ENCODE results near the gene CTDSPL. TPM values are rescaled to one million over a fixed set of nuclear protein-coding genes. Genes with fewer than 3 reads are reported as not detected.
A peak's percentile ranks its signal among the peaks of the same experiment; 100 is the strongest.

CTDSPL gene
- total and polyA plus RNA-seq, 7 experiments from 2014 or later, result 0.15 to 5.6 (median 1.7) TPM

GRCh38 chr3:37852097-37852496, 9.6 kb upstream of the CTDSPL start:
- H3K36me3 ChIP-seq (ENCODE audit: control insufficient read depth in 2 of 3, insufficient read depth in 3 of 3, low read length in 3 of 3), result no peaks in the 10 kb centered on the region
- intact Hi-C loops (cut with micrococcal nuclease), result no loop called here
- Mint-ChIP-seq H3K27ac (no peak overlapping the region), H3K9me3 (no peaks in the 10 kb centered on the region), H3K4me1 (no peaks in the 10 kb centered on the region), H3K4me3 (no peak overlapping the region), H3K27me3 (peaks cover 0 to 3% (median 0%) of the 10 kb centered on the region in 5 donors), H3K36me3 (peaks cover 0 to 3% (median 0%) of the 10 kb centered on the region in 5 donors)
- H3K27me3 ChIP-seq (ENCODE audit: control insufficient read depth in 2 of 2, insufficient read depth in 2 of 2, low read length in 2 of 2), result no peaks in the 10 kb centered on the region
- ATAC-seq (no peak), DNase-seq (no peak)
- H3K4me1 ChIP-seq (ENCODE audit: control insufficient read depth in 2 of 2, insufficient read depth in 2 of 2, low read length in 2 of 2), result no peaks in the 10 kb centered on the region
- POLR2A ChIA-PET, result no interaction called here
- H3K4me3 ChIP-seq (ENCODE audit: low read length), result no peak overlapping the region
- no peaks in the 10 kb centered on the region for H3K9me3 ChIP-seq (ENCODE audit: control insufficient read depth in 2 of 3, low read length in 3 of 3)
- H3K27ac ChIP-seq (ENCODE audit: low read depth, low read length), result no peak overlapping the region
- CTCF ChIA-PET, result interaction anchor here (1.5 kb wide), 1 partner anchor 105 kb away, joined by 3 read pairs; no protein-coding TSS in a partner anchor

DNA sequence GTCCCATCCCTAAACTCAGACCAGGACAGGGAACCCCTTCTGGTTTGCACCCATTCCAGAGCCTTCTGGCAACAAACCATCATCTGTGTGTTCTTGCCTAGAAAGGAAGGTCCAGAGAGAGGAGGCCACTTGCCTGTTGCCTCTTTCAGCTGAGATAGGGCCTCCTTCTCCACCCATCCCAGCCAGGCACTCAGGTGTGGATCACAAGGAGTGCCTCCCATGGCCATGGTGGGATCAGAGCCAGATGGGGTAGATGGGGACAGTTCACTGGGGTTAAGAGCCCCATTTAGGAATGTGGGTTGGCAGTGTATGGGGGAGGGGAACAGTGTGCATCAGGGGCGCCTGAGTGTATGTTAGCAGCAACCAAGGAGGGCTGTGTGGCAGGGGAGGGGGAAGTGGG, 8.9 kb upstream of the CTDSPL start:
- intact Hi-C loops (cut with micrococcal nuclease), result no loop called here
- Histone ChIP-seq H3K4me1 (ENCODE audit: control insufficient read depth in 2 of 2, insufficient read depth in 2 of 2, low read length in 2 of 2) (no peaks in the 10 kb centered on the region), H3K36me3 (ENCODE audit: control insufficient read depth in 2 of 3, insufficient read depth in 3 of 3, low read length in 3 of 3) (no peaks in the 10 kb centered on the region), H3K4me3 (ENCODE audit: low read length) (no peak overlapping the region), H3K27ac (ENCODE audit: low read depth, low read length) (no peak overlapping the region), H3K9me3 (ENCODE audit: control insufficient read depth in 2 of 3, low read length in 3 of 3) (no peaks in the 10 kb centered on the region), H3K27me3 (ENCODE audit: control insufficient read depth in 2 of 2, insufficient read depth in 2 of 2, low read length in 2 of 2) (no peaks in the 10 kb centered on the region)
- Mint-ChIP-seq H3K36me3 (peaks cover 0 to 3% (median 0%) of the 10 kb centered on the region in 5 donors), H3K27me3 (peaks cover 0 to 4% (median 0%) of the 10 kb centered on the region in 5 donors), H3K27ac (no peak overlapping the region), H3K9me3 (no peaks in the 10 kb centered on the region), H3K4me3 (no peak overlapping the region), H3K4me1 (no peaks in the 10 kb centered on the region)
- ATAC-seq, result no peak
- no peak for DNase-seq
- ChIA-PET CTCF (interaction anchor here (0.6 to 1.5 kb wide), 3 partner anchors 104 to 187 kb away, joined by 3 to 4 read pairs (median 4); no protein-coding TSS in a partner anchor), POLR2A (no interaction called here)

DNA sequence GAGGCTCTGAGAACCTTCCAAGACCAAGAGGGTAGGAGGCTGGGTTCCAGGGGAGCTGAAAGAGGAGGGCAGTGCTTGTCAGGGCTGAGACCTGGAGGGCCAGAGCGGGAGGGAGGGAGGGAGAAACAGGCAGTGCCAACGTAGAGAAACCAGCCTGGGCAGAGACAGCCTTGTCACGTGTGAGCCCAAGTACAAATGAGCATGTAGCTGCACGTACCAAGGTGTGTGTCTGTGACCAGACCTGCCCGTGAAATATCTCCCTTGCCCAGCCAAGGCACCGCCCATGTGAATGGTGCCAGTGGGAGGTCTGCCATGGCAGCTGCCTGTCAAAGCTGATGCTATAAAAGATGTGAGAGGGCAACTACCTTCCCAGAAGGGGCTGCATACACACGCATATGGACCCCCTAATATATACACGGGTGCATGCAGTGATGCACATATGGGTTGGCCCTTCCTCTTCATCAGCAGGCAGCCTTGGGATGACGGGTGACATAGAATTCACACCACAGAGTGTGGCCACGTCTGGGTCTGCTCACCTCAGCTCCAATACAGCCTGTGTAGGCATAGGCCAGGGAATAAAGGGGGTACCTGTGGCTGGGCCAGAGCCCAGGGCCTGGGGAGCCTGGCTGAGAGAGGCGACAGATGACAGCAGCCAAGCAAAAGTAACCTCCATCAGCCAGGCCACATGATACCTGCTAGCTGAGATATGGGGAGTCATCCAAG, 7.8 kb upstream of the CTDSPL start:
- no peak for DNase-seq
- ChIA-PET POLR2A (no interaction called here), CTCF (interaction anchor here (0.7 to 1.3 kb wide), 3 partner anchors 12 to 186 kb away, joined by 3 to 4 read pairs (median 4); no protein-coding TSS in a partner anchor)
- peaks cover 0 to 4% (median 0%) of the 10 kb centered on the region in 5 donors for H3K27me3 Mint-ChIP-seq
- no peaks in the 10 kb centered on the region for H3K4me1 ChIP-seq (ENCODE audit: control insufficient read depth in 2 of 2, insufficient read depth in 2 of 2, low read length in 2 of 2)
- peaks cover 0 to 3% (median 0%) of the 10 kb centered on the region in 5 donors for H3K36me3 Mint-ChIP-seq
- no peaks in the 10 kb centered on the region for H3K27me3 ChIP-seq (ENCODE audit: control insufficient read depth in 2 of 2, insufficient read depth in 2 of 2, low read length in 2 of 2)
- ATAC-seq, result no peak
- H3K9me3 ChIP-seq (ENCODE audit: control insufficient read depth in 2 of 3, low read length in 3 of 3), result no peaks in the 10 kb centered on the region
- intact Hi-C loops (cut with micrococcal nuclease), result no loop called here
- H3K4me3 ChIP-seq (ENCODE audit: low read length), result no peak overlapping the region
- peaks cover 0 to 2% (median 0%) of the 10 kb centered on the region in 7 donors for H3K4me1 Mint-ChIP-seq
- H3K36me3 ChIP-seq (ENCODE audit: control insufficient read depth in 2 of 3, insufficient read depth in 3 of 3, low read length in 3 of 3), result no peaks in the 10 kb centered on the region
- no peak overlapping the region for H3K4me3 Mint-ChIP-seq
- H3K27ac ChIP-seq (ENCODE audit: low read depth, low read length), result no peak overlapping the region
- H3K9me3 Mint-ChIP-seq, result no peaks in the 10 kb centered on the region
- H3K27ac Mint-ChIP-seq, result no peak overlapping the region

DNA sequence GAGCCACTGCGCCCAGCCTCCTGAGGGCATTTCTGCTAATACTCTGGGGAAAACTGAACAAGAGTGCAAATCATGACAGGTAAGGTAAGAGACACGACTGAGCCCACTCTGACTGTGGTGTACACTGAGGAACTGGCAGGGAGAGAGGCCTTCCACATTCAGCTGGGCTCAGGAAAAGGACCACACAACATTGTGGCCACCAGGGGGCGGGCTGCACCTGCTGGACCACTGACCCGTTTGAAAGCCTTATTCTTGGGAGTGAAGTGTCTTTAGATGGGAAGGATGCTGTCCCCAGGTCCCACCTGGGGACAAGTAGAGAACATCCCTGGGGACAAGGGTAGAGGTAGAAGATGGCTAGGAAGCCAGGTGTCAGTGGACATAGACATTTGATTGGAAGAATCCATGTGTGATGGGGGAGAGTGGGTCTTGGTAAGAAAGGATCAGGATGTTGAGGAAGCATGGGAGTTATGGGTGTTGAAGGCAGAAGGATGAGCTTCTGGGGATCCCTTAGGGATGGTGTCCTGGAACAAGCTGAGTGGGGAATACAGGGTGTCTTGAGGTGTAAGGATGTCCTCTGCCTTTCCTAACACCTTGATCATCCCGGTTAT, 6.2 kb upstream of the CTDSPL start:
- H3K27ac ChIP-seq (ENCODE audit: low read depth, low read length), result no peak overlapping the region
- ChIA-PET POLR2A (interaction anchor here (0.6 to 1.6 kb wide), 2 partner anchors 109 to 111 kb away, joined by 3 to 7 read pairs; no protein-coding TSS in a partner anchor), CTCF (interaction anchor here (0.5 to 1.8 kb wide), 9 partner anchors 11 to 533 kb away, joined by 3 to 7 read pairs (median 4); no protein-coding TSS in a partner anchor)
- H3K9me3 Mint-ChIP-seq, result no peaks in the 10 kb centered on the region
- H3K4me1 ChIP-seq (ENCODE audit: control insufficient read depth in 2 of 2, insufficient read depth in 2 of 2, low read length in 2 of 2), result peaks cover 0 to 7% of the 10 kb centered on the region in 2 donors
- peak overlapping the region in 3 of 9 donors; percentile 16 to 83 (median 42) for H3K27ac Mint-ChIP-seq
- peaks cover 2 to 12% (median 6%) of the 10 kb centered on the region in 7 donors for H3K4me1 Mint-ChIP-seq
- no peak overlapping the region for H3K4me3 Mint-ChIP-seq
- no peaks in the 10 kb centered on the region for H3K9me3 ChIP-seq (ENCODE audit: control insufficient read depth in 2 of 3, low read length in 3 of 3)
- H3K36me3 ChIP-seq (ENCODE audit: control insufficient read depth in 2 of 3, insufficient read depth in 3 of 3, low read length in 3 of 3), result no peaks in the 10 kb centered on the region
- no peaks in the 10 kb centered on the region for H3K27me3 ChIP-seq (ENCODE audit: control insufficient read depth in 2 of 2, insufficient read depth in 2 of 2, low read length in 2 of 2)
- ATAC-seq (peak; percentile 59), DNase-seq (peak; percentile 53 to 82 (median 67))
- peaks cover 0 to 4% (median 0%) of the 10 kb centered on the region in 5 donors for H3K27me3 Mint-ChIP-seq
- intact Hi-C loops (cut with micrococcal nuclease), result loop anchor here (1.0 to 5.0 kb wide), 4 partner anchors 9 to 492 kb away; partner anchors contain the start of gene XYLB (in 1 of the 2)
- peaks cover 0 to 3% (median 0%) of the 10 kb centered on the region in 5 donors for H3K36me3 Mint-ChIP-seq
- H3K4me3 ChIP-seq (ENCODE audit: low read length), result no peak overlapping the region

DNA sequence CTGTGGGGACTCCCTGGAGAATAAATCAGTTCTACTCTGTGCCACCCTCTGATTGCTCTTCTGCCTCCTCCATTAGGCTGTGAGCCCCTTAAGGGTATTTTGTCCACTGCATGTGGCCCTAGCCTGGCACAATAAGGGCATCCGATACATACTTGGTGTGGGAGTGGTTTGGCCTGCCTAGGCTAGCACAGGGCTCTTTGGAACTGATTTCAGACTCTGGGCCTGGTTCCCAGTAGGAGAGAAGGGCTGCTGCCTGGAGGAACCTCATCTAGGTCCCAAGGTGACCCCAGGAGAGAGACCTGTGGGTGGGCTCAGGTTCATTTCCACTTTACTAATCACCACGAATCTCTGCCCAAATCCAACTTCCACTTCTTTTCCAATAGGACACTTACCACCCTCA, 5.3 kb upstream of the CTDSPL start:
- intact Hi-C loops (cut with micrococcal nuclease), result loop anchor here in 1 of 2 donors (5.0 kb wide), 1 partner anchor 491 kb away; the partner anchor contains the start of gene XYLB
- DNase-seq (no peak), ATAC-seq (no peak)
- Mint-ChIP-seq H3K27me3 (peaks cover 0 to 8% (median 0%) of the 10 kb centered on the region in 5 donors), H3K9me3 (no peaks in the 10 kb centered on the region), H3K4me1 (peaks cover 3 to 13% (median 12%) of the 10 kb centered on the region in 7 donors), H3K27ac (no peak overlapping the region), H3K36me3 (no peaks in the 10 kb centered on the region), H3K4me3 (no peak overlapping the region)
- ChIA-PET CTCF (interaction anchor here (1.1 to 1.8 kb wide), 4 partner anchors 10 to 176 kb away, joined by 4 to 7 read pairs (median 6); no protein-coding TSS in a partner anchor), POLR2A (interaction anchor here (1.6 kb wide), 1 partner anchor 110 kb away, joined by 7 read pairs; no protein-coding TSS in a partner anchor)
- H3K36me3 ChIP-seq (ENCODE audit: control insufficient read depth in 2 of 3, insufficient read depth in 3 of 3, low read length in 3 of 3), result peaks cover 0 to 5% (median 0%) of the 10 kb centered on the region in 3 experiments
- H3K4me3 ChIP-seq (ENCODE audit: low read length), result no peak overlapping the region
- no peaks in the 10 kb centered on the region for H3K27me3 ChIP-seq (ENCODE audit: control insufficient read depth in 2 of 2, insufficient read depth in 2 of 2, low read length in 2 of 2)
- H3K27ac ChIP-seq (ENCODE audit: low read depth, low read length), result no peak overlapping the region
- peaks cover 0 to 7% of the 10 kb centered on the region in 2 donors for H3K4me1 ChIP-seq (ENCODE audit: control insufficient read depth in 2 of 2, insufficient read depth in 2 of 2, low read length in 2 of 2)
- H3K9me3 ChIP-seq (ENCODE audit: control insufficient read depth in 2 of 3, low read length in 3 of 3), result no peaks in the 10 kb centered on the region

GRCh38 chr3:37858742-37859141, 2.9 kb upstream of the CTDSPL start:
- Histone ChIP-seq H3K27ac (ENCODE audit: low read depth, low read length) (no peak overlapping the region), H3K27me3 (ENCODE audit: control insufficient read depth in 2 of 2, insufficient read depth in 2 of 2, low read length in 2 of 2) (no peaks in the 10 kb centered on the region), H3K4me3 (ENCODE audit: low read length) (no peak overlapping the region), H3K36me3 (ENCODE audit: control insufficient read depth in 2 of 3, insufficient read depth in 3 of 3, low read length in 3 of 3) (peaks cover 0 to 5% (median 0%) of the 10 kb centered on the region in 3 experiments), H3K9me3 (ENCODE audit: control insufficient read depth in 2 of 3, low read length in 3 of 3) (no peaks in the 10 kb centered on the region), H3K4me1 (ENCODE audit: control insufficient read depth in 2 of 2, insufficient read depth in 2 of 2, low read length in 2 of 2) (peaks cover 0 to 14% of the 10 kb centered on the region in 2 donors)
- ChIA-PET POLR2A (no interaction called here), CTCF (interaction anchor here (0.7 to 1.7 kb wide), 3 partner anchors 134 to 631 kb away, joined by 3 to 5 read pairs (median 3); no protein-coding TSS in a partner anchor)
- H3K27ac Mint-ChIP-seq, result peak overlapping the region in 1 of 9 donors; percentile 88
- peaks cover 0 to 2% (median 0%) of the 10 kb centered on the region in 5 donors for H3K36me3 Mint-ChIP-seq
- intact Hi-C loops (cut with micrococcal nuclease), result loop anchor here in 1 of 2 donors (5.0 kb wide), 1 partner anchor 489 kb away; the partner anchor contains the start of gene XYLB
- peaks cover 0 to 22% (median 0%) of the 10 kb centered on the region in 5 donors for H3K27me3 Mint-ChIP-seq
- H3K4me1 Mint-ChIP-seq, result peaks cover 12 to 28% (median 19%) of the 10 kb centered on the region in 7 donors
- no peaks in the 10 kb centered on the region for H3K9me3 Mint-ChIP-seq
- ATAC-seq, result no peak
- H3K4me3 Mint-ChIP-seq, result peak overlapping the region in 3 of 10 donors; percentile 14 to 42 (median 29)
- DNase-seq, result no peak
